T-cell (primary cell): ENCODE data around the gene BLM. TPM values are rescaled to one million over a fixed set of nuclear protein-coding genes. Genes with fewer than 3 reads are reported as not detected.

Source experiments
- ATAC-seq, 4 experiments: fragments of 200-7000 bp in 3 of 4; fragments of 150-1000 bp in 1 of 4; cut with Tn5 transposase; replicated peaks in 1 of 4; 1 replicate in 3 of 4; 2 replicates in 1 of 4; pipeline ENCODE4 v1.10.0; 2021; ENCODE audit warnings: moderate library complexity in 3 of 4, mild to moderate bottlenecking in 2 of 4, moderate number of reproducible peaks in 1 of 4
- CTCF ChIA-PET, 2 donors: fragments of 300-600 bp; sonication (Branson Sonifier 250); formaldehyde crosslinking; loops; one replicate each; lab custom pipeline; 2022; ENCODE audit warnings: antibody characterized with exemption in 2 of 2; lab: Charles Lee
- POLR2A ChIA-PET, 2 donors: fragments of 300-600 bp; sonication (Branson Sonifier 250); formaldehyde crosslinking; loops; one replicate each; lab custom pipeline; 2022; ENCODE audit warnings: antibody characterized with exemption in 2 of 2; lab: Charles Lee
- DNase-seq, 35 experiments: peaks; one replicate each; pipeline versions ENCODE4 v3.0.0 to v3.0.0-alpha.2; 2013 to 2023
- H3K27ac ChIP-seq: one replicate; pipeline ENCODE4 v1.5.1; 2013; ENCODE audit warnings: low read length
- H3K27me3 ChIP-seq, 2 experiments: replicated peaks in 1 of 2; 1 replicate in 1 of 2; 2 replicates in 1 of 2; pipeline versions ENCODE4 v1.6.1 to v1.7.0; 2013; ENCODE audit warnings: low read length in 1 of 2, mixed read lengths in 1 of 2; ENCODE audit not compliant: control insufficient read depth in 2 of 2, insufficient read depth in 2 of 2; ENCODE audit errors: extremely low read depth in 1 of 2
- H3K36me3 ChIP-seq, 2 donors: 1 replicate in 1 of 2; 2 replicates in 1 of 2; pipeline versions ENCODE4 v1.6.1 to v1.7.0; 2013; ENCODE audit warnings: low read length in 1 of 2; ENCODE audit not compliant: control insufficient read depth in 2 of 2, insufficient read depth in 1 of 2; ENCODE audit errors: extremely low read depth in 1 of 2
- H3K4me1 ChIP-seq, 2 experiments: 1 replicate in 1 of 2; 2 replicates in 1 of 2; pipeline versions ENCODE4 v1.6.1 to v1.7.0; 2013; ENCODE audit warnings: low read length in 2 of 2, mixed read lengths in 1 of 2; ENCODE audit not compliant: insufficient read depth in 2 of 2, control insufficient read depth in 1 of 2; ENCODE audit errors: extremely low read depth in 1 of 2
- H3K4me3 ChIP-seq, 2 donors: 1 replicate in 1 of 2; 2 replicates in 1 of 2; pipeline versions ENCODE4 v1.5.1 to v1.7.0; 2013; ENCODE audit warnings: mild to moderate bottlenecking in 2 of 2, low read length in 1 of 2, moderate library complexity in 1 of 2; ENCODE audit not compliant: control insufficient read depth in 1 of 2; ENCODE audit errors: extremely low read depth in 1 of 2
- H3K9me3 ChIP-seq: 2 replicates; pipeline ENCODE4 v1.7.0; 2013
- H3K27ac Mint-ChIP-seq, 2 donors: one replicate each; pipeline ENCODE4 v1.8.0; 2020 to 2021; ENCODE audit warnings: mild to moderate bottlenecking in 2 of 2, mixed read lengths in 2 of 2
- H3K27me3 Mint-ChIP-seq, 2 donors: one replicate each; pipeline ENCODE4 v1.8.0; 2021 to 2022; ENCODE audit warnings: mixed read lengths in 2 of 2
- H3K36me3 Mint-ChIP-seq: one replicate; pipeline ENCODE4 v1.8.0; 2021; ENCODE audit warnings: mixed read lengths
- H3K4me1 Mint-ChIP-seq, 3 donors: one replicate each; pipeline ENCODE4 v1.8.0; 2020 to 2022; ENCODE audit warnings: mixed read lengths in 3 of 3, mild to moderate bottlenecking in 1 of 3
- H3K4me3 Mint-ChIP-seq, 3 donors: one replicate each; pipeline ENCODE4 v1.8.0; 2020 to 2022; ENCODE audit warnings: mild to moderate bottlenecking in 3 of 3, mixed read lengths in 3 of 3, moderate library complexity in 3 of 3
- H3K9me3 Mint-ChIP-seq, 3 donors: one replicate each; pipeline ENCODE4 v1.8.0; 2020 to 2022; ENCODE audit warnings: mixed read lengths in 3 of 3
- WGBS: methylation state at CpG from one replicate; pipeline ENCODE4 v1.1.5; 2013; ENCODE audit warnings: missing lambda C conversion rate; ENCODE audit not compliant: insufficient coverage; 5-methylcytosine and 5-hydroxymethylcytosine counted together
- total RNA-seq, 35 experiments: library from RNA in 6 of 35; stranded (reverse) in 6 of 35; fragments of 120-200 nt in 1 of 35; gene quantifications; one replicate each; pipeline versions ENCODE4 v1.2.1 to v1.2.4 and lab custom pipeline; 2013 to 2026

The BLM gene
- total RNA-seq, 5 donors from 2014 or later (not counting 1 experiment from before 2014, with no cell fraction given) = 4.9 to 9.4 (median 6.2) TPM

DNA sequence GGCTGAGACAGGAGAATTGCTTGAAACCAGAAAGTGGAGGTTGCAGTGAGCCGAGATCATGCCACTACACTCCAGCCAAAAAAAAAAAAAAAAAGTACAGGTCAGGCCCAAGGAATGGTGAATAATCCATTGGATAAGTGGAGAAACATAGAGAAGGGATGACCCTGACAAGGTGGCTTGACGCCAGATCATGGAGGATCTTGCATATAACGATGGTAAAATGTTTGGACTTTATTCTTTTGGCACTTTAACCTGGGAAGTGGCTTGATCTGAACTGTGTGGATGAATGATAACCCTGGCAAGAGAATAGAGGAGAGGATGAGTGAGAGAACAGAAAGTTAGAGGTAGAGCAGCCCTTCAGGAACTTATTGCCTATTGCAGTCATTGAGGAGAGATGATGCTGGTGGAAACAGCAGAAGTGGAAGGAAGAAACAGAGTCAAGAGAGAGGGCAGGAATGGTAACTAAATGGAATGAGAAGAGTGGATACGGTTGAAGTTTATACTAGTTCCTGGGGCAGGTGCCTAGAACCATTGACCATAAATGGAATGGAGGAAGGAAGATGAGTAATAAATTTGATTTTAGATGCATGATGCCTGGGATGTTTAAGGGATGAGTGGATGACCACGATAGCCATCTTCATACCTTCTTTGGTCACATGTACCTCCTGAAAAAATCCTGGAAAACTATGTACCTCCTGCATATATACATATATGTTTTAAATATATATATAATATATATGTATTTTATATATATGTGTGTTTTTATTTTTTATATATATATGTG, 57.8 kb downstream of the BLM start:
- ChIA-PET POLR2A (interaction anchor here (0.7 kb wide), 2 partner anchors 9 to 15 kb away, joined by 7 to 14 read pairs; no protein-coding TSS in a partner anchor), CTCF (no interaction called here)
- Histone ChIP-seq H3K27ac (no peak overlapping the region), H3K9me3 (no peaks in the 10 kb centered on the region), H3K36me3 (peaks cover 0 to 5% of the 10 kb centered on the region in 2 donors), H3K4me1 (no peaks in the 10 kb centered on the region), H3K4me3 (no peak overlapping the region), H3K27me3 (no peaks in the 10 kb centered on the region)
- Mint-ChIP-seq H3K27ac (no peak overlapping the region), H3K4me3 (no peak overlapping the region), H3K36me3 (peaks cover 17% of the 10 kb centered on the region), H3K4me1 (peaks cover 0 to 4% (median 2%) of the 10 kb centered on the region in 3 donors), H3K9me3 (no peaks in the 10 kb centered on the region), H3K27me3 (no peaks in the 10 kb centered on the region)
- DNase-seq (no peak), ATAC-seq (no peak)
- WGBS = 93% methylated on average over 3 of the region's 5 CpGs

DNA sequence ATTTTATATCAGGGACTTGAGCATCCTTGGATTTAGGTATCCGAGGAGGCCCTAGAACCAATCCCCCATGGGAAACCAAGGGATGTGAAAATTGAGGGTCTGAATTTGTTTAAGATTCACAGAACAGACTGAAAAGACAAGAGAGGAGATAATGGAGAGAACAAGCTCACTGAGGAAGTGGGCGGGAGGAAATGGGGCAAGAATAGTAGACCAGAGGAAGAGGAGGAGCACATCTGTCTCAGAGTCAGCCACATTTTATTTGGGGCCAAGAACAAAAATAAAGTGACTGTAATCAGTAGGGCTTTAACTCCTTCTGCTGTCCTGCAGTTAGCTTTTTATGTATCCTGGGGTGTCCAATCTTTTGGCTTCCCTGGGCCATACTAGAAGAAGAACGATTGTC, 63.8 kb downstream of the BLM start:
- no peaks in the 10 kb centered on the region for H3K27me3 Mint-ChIP-seq
- no peaks in the 10 kb centered on the region for H3K9me3 Mint-ChIP-seq
- H3K4me1 ChIP-seq = peaks cover 6 to 14% of the 10 kb centered on the region in 2 experiments
- H3K27ac ChIP-seq = no peak overlapping the region
- no peaks in the 10 kb centered on the region for H3K9me3 ChIP-seq
- 86% methylated on average over 2 of the region's 3 CpGs for WGBS
- ChIA-PET CTCF (interaction anchor here in 1 of 2 donors (1.2 kb wide), 1 partner anchor 9 kb away, joined by 6 read pairs; no protein-coding TSS in a partner anchor), POLR2A (interaction anchor here in 1 of 2 donors (0.6 kb wide), 1 partner anchor 15 kb away, joined by 3 read pairs; no protein-coding TSS in a partner anchor)
- DNase-seq (peak in 10 of 35 experiments; percentile 2 to 11 (median 5)), ATAC-seq (peak in 2 of 4 experiments; percentile 75 to 79)
- no peaks in the 10 kb centered on the region for H3K27me3 ChIP-seq
- H3K4me1 Mint-ChIP-seq = peaks cover 17 to 24% (median 22%) of the 10 kb centered on the region in 3 donors
- peak overlapping the region in 1 of 3 donors; percentile 13 for H3K4me3 Mint-ChIP-seq
- H3K27ac Mint-ChIP-seq = peak overlapping the region; percentile 16 to 66
- H3K36me3 ChIP-seq = peaks cover 0 to 1% of the 10 kb centered on the region in 2 donors
- peaks cover 17% of the 10 kb centered on the region for H3K36me3 Mint-ChIP-seq
- no peak overlapping the region for H3K4me3 ChIP-seq

DNA sequence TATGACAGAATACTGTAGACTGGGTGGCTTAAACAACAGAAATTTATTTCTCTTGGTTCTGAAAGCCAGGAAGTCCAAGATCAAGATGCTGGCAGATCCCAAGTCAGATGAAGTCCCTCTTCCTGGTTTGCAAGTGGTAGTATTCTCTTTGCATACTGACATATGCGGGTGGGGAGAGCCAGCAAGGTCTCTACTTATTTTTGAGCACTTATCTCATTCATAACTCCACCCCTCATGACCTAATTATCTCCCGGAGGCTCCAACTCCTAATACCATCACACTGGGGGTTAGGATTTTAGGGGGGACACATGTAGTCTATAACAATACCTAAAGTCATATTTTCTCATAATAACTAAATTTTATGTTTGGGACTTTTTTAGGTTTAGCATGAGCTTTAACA, 65.3 kb downstream of the BLM start:
- DNase-seq (no peak), ATAC-seq (no peak)
- H3K27ac Mint-ChIP-seq = no peak overlapping the region
- CTCF ChIA-PET = no interaction called here
- no peak overlapping the region for H3K4me3 Mint-ChIP-seq
- Histone ChIP-seq H3K9me3 (no peaks in the 10 kb centered on the region), H3K27ac (no peak overlapping the region), H3K4me1 (peaks cover 6 to 14% of the 10 kb centered on the region in 2 experiments), H3K36me3 (peaks cover 0 to 2% of the 10 kb centered on the region in 2 donors), H3K27me3 (no peaks in the 10 kb centered on the region), H3K4me3 (no peak overlapping the region)
- peaks cover 17 to 24% (median 22%) of the 10 kb centered on the region in 3 donors for H3K4me1 Mint-ChIP-seq
- no peaks in the 10 kb centered on the region for H3K9me3 Mint-ChIP-seq
- H3K36me3 Mint-ChIP-seq = peaks cover 15% of the 10 kb centered on the region
- no CpG with 5 or more reads among the region's 2 CpGs for WGBS
- H3K27me3 Mint-ChIP-seq = no peaks in the 10 kb centered on the region
- POLR2A ChIA-PET = no interaction called here

DNA sequence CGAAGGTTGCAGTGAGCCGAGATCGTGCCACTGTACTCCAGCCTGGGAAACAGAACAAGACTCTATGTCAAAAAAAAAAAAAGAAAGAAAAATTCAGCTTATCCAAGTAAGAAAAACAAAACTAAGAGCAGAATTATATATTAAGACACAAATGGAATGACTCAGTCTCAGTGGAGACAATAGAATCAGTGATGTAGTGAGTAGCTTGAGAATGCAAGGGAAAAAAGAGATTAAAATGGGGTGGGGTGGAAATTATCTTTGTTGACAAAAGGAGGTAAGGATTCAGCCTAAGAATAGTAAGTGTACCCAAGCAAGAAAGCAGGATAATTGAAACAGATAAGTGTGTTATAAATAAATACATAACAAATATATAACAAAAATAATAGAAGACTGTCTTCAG, 70.7 kb downstream of the BLM start:
- no peak overlapping the region for H3K4me3 ChIP-seq
- H3K9me3 ChIP-seq = no peaks in the 10 kb centered on the region
- H3K4me1 Mint-ChIP-seq = no peaks in the 10 kb centered on the region
- H3K27ac Mint-ChIP-seq = no peak overlapping the region
- H3K27ac ChIP-seq = no peak overlapping the region
- no CpG with 5 or more reads among the region's 3 CpGs for whole genome bisulfite sequencing
- peaks cover 27% of the 10 kb centered on the region for H3K36me3 Mint-ChIP-seq
- POLR2A ChIA-PET = interaction anchor here in 1 of 2 donors (0.7 kb wide), 1 partner anchor 366 kb away, joined by 4 read pairs; no protein-coding TSS in a partner anchor
- H3K27me3 Mint-ChIP-seq = no peaks in the 10 kb centered on the region
- H3K9me3 Mint-ChIP-seq = no peaks in the 10 kb centered on the region
- no peaks in the 10 kb centered on the region for H3K27me3 ChIP-seq
- H3K4me1 ChIP-seq = no peaks in the 10 kb centered on the region
- H3K4me3 Mint-ChIP-seq = no peak overlapping the region
- no peak for ATAC-seq
- CTCF ChIA-PET = interaction anchor here (0.6 to 0.7 kb wide), 2 partner anchors 38 to 205 kb away, joined by 3 to 4 read pairs; no protein-coding TSS in a partner anchor
- DNase-seq = no peak
- H3K36me3 ChIP-seq = peaks cover 0 to 4% of the 10 kb centered on the region in 2 donors

DNA sequence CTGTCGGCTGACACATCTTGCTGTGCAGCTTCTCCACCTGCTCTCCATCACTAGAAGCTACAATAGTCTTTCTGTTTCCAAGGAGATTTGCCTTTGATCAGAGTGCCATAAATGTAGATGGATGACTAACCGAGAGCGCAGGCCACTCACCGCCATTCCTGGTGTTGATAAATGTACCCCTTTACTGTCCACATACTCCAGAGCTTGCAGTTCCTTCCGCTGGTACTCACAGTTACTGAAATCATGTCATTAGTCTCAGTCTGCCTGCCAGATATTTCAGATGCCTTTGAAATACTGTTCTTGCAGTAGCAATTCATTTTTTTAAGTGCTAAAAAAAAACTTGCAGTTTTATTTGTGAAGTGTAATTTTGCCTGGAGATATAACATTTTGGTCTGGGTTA, 72.3 kb downstream of the BLM start:
- ATAC-seq (no peak), DNase-seq (no peak)
- Histone ChIP-seq H3K4me1 (no peaks in the 10 kb centered on the region), H3K4me3 (no peak overlapping the region), H3K9me3 (no peaks in the 10 kb centered on the region), H3K27ac (no peak overlapping the region), H3K36me3 (peaks cover 0 to 4% of the 10 kb centered on the region in 2 donors), H3K27me3 (no peaks in the 10 kb centered on the region)
- CTCF ChIA-PET = no interaction called here
- POLR2A ChIA-PET = interaction anchor here in 1 of 2 donors (0.5 to 0.6 kb wide), 2 partner anchors 15 to 1519 kb away, joined by 3 to 7 read pairs; no protein-coding TSS in a partner anchor
- Mint-ChIP-seq H3K27me3 (no peaks in the 10 kb centered on the region), H3K27ac (no peak overlapping the region), H3K9me3 (no peaks in the 10 kb centered on the region), H3K4me1 (peaks cover 0 to 6% (median 0%) of the 10 kb centered on the region in 3 donors), H3K36me3 (peaks cover 32% of the 10 kb centered on the region), H3K4me3 (no peak overlapping the region)
- WGBS = no CpG with 5 or more reads among the region's 5 CpGs

DNA sequence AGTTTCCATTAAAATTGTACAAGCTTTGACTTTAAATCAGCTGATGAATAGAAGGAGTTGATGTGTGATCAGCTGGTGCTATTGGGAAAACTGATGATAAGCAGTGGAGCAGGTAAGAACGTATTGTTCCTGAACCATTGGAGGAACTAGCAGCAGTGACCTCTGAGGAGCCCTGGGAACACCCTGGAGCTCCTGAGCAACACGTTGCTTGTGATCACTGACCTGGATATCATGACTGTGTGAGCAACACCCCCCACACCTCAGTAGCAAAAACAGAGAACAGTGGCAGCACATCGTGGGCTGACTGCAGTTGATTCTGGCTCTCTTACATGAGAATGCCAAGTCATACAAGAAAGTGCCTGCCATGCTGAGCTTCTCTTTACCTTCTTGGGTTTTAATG, 72.9 kb downstream of the BLM start:
- WGBS = 96% methylated on average over 3 of the region's 3 CpGs
- no peaks in the 10 kb centered on the region for H3K9me3 Mint-ChIP-seq
- no peaks in the 10 kb centered on the region for H3K9me3 ChIP-seq
- no peak overlapping the region for H3K4me3 ChIP-seq
- ChIA-PET CTCF (interaction anchor here in 1 of 2 donors (1.2 kb wide), 1 partner anchor 9 kb away, joined by 6 read pairs; no protein-coding TSS in a partner anchor), POLR2A (interaction anchor here in 1 of 2 donors (0.6 kb wide), 1 partner anchor 1518 kb away, joined by 3 read pairs; no protein-coding TSS in a partner anchor)
- peaks cover 0 to 6% (median 0%) of the 10 kb centered on the region in 3 donors for H3K4me1 Mint-ChIP-seq
- no peak overlapping the region for H3K27ac Mint-ChIP-seq
- no peaks in the 10 kb centered on the region for H3K27me3 ChIP-seq
- no peak overlapping the region for H3K27ac ChIP-seq
- no peaks in the 10 kb centered on the region for H3K27me3 Mint-ChIP-seq
- no peaks in the 10 kb centered on the region for H3K4me1 ChIP-seq
- no peak for DNase-seq
- H3K36me3 Mint-ChIP-seq = peaks cover 28% of the 10 kb centered on the region
- H3K36me3 ChIP-seq = peaks cover 0 to 4% of the 10 kb centered on the region in 2 donors
- no peak for ATAC-seq
- no peak overlapping the region for H3K4me3 Mint-ChIP-seq
